Stromal cell of bone marrow (primary cell): ENCODE measurements around the gene FAT3.

Source experiments
- DNase-seq: peaks from one replicate; pipeline ENCODE4 v3.0.0-alpha.2; 2012; ENCODE audit warnings: low read depth

FAT3 gene

DNA sequence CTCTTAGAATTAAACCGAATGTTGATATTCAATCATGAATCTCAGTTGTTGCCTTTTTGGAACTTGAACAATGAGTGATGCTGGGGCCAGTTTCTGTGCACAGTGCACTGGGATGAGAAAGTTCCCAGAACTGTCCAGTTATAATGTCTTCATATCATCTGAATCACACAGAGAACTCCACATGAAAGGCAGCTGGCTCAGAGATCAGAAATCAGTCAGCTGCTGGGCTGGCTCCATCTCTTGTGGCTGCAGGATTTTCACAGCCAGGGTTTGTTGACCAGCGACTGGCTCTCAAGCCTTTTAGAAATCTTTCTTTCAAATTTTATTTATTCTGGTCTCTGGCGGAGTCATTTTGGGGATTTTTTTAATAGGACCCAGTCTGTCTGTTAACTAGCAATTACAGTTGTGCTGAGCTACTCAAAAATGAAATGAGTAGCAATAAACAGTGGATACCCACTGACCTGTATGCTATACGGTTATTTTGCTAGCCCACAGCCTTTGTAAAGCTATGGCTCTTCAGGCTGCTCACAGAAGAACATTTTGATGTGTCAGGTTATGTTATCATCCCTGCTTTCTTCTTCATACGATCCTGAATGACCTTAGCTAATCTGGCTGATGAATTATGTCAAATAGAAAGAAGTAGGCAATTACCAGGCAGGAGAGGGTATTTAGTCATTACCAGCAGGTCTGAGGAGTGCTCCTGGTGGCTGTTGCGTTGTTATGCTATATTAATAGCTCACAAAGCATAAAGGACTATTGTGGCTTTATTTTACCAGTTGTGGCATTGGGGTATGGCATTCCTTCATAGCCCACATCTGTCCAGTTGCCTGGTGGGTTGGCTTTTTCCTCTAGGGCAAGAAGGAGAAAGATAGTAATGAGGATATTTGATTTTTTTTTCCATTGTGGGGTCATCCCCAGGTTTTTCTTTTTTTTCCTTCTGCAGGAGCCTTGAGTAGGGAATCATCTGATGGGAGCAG lies 3.6 kb downstream of the FAT3 start:
- peak; percentile 54 for DNase-seq

DNA sequence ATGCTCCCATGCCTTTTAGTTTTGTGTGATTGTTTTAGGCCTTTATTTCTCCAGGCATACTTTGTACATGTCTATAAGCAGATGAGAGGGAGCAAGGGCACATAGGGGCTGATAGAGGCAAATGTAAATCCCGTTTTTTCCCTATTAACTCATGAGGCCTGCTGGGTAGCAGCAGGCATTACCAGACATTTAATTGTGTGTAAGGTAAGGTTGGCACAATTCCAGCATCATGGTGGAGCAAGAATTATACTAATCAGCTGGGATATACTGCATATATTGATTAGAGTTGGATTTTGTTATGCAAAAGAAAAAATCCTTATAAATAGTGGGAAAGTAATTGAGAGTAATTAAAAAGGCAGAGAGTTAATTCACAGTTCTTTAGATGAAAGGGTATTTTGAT lies 12.2 kb downstream of the FAT3 start:
- DNase-seq, result no peak

DNA sequence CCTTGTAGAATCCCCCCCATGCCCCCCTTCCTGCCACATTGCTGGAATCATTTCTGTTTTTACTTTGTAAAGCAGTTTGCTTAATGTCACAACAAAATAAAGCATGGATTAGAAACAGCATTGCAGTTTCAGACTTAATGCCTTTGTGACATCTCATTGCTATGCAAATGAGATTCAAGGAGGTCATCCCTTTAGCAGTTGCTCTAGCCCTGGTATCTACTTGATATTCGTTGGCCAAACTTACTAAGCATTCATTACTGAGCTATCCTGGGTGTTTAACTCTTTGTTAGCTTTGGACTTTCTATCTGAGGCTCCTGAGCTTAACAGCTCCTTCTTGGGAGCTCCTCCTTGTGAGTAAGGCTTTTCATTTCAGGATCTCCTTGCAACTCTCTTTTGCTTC lies 16.3 kb downstream of the FAT3 start:
- DNase-seq, result no peak

DNA sequence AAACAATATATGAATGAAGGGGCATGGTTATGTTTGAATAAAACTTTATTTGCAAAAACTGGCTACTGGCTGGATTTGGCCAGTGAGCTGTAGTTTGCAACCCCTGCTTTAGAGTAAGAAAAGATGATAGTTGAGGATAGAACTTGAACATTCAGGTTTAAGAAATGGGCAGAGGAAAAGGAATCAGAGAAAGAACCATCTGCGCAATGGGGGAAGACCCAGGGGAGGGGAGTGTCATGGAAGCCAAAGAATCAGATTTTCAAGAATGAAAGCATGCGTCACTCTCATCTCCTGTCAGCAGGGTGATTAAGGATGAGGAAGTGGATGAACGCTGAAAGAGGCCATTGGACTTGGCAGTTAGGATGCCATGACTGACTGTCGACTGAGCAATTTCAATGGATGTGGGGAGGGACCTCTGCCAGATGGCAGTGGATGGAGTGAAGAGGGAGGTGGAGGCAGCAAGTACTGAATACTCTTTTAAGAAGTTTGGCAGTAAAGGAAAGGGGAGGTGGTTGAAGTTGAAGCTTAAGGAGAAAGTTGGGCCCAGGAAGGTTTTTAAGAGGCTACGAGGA lies 21.2 kb downstream of the FAT3 start:
- DNase-seq, result no peak

DNA sequence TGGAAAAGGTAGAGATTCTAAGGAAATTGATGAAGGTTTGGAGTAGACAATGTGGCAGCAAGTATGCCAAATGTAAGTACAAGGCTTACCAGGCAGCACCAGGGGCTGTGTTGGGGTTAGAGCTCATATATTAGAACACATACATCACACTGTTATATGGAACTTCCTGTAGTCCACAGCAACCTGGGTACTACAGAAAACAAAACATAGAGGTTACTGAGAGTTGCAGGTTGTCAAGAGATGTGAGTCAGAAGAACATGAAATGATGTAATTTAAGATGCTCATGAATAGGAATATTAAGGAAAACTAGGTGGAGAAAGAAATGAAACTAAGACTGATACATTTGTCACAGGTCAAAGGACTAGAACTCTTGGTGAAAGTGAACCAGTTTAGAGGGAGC lies 22.0 kb downstream of the FAT3 start:
- DNase-seq, result no peak

DNA sequence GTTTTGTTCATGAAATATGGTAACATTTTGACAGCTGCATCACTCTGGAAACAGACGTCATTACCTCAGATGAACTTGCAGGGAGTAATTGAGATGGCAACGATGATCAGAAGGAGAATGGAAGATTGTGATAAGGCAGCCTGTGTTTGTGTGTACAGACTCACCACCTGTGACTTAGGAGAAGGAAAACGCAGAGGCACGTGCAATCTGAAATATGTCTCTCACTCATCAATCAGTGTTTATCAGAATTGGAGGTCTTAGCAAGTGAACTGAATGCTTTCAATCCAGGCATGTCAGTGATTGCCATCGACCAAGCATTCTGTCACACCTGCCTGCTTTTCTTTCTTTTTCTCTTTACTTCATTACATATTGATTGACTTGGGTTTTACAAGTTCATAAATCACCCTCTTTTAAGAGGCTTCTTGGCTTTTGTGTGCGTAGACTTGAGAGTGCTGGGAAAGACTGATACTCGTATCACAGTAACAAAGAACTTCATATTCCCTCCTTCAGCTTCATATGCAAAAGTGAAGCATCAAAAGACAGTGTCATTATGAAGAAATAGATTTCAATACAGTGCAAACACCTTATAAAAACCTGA lies 24.6 kb downstream of the FAT3 start:
- DNase-seq, result no peak

DNA sequence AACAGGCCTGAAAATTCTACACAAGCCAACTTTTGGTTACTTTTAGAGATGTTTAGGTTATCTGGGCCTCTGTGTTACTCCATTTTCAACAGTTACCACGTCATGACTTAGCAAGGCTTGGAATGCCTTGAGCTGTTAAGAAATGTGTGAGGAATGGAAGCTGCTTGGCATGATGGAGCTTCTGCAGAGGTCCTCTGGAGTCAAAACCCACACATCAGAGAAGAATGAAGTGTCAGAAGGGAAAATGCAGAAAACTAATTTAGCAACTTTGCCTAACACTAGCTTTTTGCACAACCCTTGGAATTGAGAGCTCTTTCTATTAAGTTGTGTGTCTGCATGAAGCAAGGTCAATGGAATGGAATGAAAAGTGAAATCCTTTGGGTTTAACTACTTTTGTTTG lies 27.4 kb downstream of the FAT3 start:
- no peak for DNase-seq

DNA sequence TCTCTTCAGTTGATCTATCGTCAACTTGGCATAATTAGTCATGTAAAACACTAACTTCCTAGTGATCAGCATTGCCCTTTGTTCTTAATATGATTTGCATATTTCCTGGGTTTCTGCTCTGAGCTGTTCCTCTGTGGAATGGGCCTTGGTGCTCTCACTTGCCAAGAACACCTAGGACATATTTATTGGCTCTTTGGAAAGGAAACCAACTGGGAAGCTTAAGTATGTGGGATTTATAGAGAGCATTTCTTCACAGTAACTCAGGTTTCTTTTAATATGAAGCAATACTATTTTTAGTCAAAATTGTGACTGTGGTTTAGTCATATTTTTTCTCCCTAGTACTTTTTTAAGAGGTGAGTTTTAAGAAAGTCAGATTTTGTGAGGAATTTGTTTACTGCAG lies 28.8 kb downstream of the FAT3 start:
- no peak for DNase-seq

DNA sequence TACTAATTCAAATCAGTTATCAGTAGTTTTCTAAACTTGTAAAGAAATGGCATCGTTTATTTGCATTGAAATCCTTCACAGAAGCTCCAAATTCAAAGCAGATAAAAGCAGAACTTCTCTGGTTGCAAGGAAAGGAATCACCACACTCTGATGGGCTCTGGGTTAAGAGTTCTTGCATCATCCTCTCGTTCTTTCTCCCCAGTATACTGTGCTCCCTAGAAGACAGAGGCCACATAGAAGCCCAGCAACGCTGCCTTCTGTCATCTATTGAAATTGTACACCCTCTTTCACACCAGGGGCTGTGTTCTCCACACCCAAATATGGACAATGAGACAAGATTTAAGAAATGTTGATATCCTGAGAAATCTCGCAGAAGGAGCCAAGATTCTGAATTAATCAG lies 29.3 kb downstream of the FAT3 start:
- no peak for DNase-seq

DNA sequence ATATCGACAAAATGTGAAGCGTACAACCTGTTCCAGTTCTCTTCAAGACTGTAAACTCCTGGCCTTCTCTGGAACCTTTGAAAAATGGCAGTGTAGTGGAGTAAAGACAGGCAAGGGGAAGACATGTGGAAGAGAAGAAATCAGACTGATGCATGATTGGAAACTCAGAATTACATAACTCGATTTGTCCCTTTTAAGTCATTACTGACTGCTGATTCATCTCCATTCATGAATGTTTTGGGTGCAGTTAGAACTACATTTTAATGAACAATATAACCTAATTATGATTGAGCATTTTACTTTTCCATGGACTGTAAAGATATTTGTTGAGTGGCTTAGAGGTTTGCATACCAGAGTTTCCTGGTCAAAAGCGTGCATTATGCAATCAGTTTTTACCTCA lies 32.9 kb downstream of the FAT3 start:
- no peak for DNase-seq

DNA sequence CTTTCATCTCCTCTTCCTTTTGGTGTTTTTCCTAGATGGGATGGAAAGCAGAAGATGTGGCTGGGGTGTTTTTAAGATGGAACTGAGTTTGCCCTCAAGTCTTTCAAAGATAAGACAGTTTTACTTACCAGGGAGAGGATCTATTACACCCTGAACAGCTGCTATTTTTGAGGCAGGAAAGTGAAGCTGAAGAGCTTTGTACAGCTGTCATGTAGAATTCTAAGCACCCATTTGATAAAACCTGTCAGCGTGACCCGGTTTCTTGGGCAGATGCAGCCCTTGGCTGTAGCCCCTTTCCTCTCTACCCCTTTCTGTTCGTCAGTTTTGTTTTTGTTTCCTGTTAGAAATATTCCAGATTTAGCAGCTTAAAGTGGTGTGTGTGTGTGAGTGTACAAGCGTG lies 35.2 kb downstream of the FAT3 start:
- no peak for DNase-seq

DNA sequence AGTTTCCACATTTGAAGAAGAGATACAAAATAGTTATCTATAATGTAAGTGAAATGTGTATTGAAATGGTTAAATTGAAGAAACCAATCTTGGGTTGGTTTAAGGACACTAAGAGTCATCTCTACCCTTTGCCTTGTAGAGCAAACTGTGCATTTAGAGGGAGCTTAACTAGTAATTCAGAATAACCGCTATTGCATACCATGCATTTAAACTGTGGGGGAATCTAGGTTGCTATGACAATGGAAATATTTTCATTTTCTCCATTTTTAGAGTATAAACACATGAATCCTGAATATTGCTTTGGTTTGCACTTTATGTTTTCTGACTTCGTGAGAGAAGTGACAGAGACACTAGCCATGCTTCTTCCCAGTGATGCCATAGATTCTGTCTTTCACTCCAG lies 39.7 kb downstream of the FAT3 start:
- no peak for DNase-seq

DNA sequence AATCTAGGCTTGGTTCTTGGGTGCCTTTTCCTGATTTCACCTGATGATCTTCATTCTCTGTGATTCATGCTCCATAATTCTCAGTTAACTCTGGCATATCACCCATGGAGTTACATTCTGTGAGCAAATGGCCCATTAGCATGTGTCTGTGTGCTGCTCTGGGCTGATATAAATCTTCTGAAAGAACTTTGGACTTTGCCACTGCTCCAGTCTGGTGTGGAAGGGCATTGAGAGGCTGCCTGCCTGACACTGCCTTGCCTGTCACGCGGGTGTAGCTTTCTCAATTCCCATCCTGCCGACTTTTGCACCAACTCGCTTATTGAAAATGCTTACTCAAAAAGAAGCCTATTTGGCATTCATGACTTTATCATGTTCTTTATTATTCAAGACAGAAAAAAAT lies 42.2 kb downstream of the FAT3 start:
- no peak for DNase-seq

DNA sequence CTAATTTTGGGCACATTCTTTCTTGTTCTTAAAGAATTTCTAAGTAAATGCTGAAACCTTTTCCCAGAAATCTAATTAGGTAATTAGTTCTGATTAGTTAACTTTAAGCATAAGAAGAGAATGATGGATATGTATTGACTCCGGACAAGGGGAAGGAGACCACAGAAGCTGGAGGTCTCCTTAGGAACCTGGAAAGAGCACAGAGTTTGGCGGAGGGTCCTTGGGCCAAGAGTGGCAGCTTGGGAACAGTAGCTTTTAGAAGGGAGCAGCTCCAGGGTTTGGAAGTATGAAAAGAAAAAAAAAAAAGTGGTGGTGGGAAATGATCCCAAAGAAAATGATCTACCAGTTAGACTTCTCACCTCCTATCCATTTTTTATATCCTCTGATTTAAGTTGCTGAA lies 42.7 kb downstream of the FAT3 start:
- DNase-seq, result no peak

DNA sequence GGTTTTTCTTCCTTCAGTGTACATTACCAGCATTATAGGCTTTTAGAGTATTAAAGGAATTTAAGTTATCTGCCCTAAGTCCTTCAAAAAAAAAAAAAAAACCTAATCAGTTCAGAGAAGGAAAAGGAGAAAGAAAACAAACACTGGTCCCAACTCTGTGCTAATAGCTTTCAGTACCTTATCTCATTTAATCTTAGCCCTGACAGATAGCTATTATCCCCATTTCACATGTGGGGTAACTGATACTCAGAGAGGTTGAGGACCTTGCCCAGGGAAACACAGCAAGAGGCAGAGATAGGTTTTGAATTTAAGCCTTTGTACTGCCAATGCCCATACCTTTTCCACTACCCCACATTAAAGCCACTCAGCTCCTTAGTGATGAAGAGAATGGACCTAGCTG lies 43.4 kb downstream of the FAT3 start:
- no peak for DNase-seq

DNA sequence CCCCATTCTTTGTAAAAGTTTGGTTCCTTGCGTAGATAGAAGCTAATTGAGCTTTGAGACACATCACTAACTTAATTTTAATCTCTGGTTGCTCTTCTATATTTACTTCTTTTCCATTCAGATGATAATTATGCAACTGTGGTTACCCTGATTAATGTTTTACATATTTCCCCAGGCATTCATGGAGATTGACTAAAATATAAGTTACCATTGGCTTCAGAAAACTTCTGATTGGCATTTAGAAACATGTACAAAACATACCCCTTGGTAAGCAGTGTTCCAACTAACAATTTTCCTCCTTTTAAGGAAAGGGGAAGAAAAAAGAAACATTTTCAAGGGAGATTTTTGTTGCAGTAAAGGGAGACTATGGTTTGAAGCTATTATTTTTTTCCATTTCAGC lies 43.9 kb downstream of the FAT3 start:
- no peak for DNase-seq

DNA sequence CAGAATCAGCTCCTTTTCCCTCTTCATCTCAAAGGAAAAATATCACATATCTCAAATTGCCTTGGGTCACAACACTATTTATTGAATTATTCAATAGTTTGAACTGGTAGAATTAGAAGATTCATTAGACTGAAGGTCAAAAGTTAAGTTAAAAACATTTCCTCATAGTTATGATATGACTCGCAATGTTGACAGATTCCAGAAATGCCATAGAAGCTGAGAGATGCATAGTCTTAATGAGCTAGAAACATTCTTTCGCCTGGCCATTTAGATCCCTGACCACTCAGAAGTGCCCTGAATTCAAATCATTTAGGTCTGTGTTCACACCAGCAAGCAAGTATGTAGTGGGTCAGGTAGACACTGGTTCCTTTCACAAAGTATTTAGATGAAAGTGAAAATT lies 44.4 kb downstream of the FAT3 start:
- DNase-seq, result no peak

DNA sequence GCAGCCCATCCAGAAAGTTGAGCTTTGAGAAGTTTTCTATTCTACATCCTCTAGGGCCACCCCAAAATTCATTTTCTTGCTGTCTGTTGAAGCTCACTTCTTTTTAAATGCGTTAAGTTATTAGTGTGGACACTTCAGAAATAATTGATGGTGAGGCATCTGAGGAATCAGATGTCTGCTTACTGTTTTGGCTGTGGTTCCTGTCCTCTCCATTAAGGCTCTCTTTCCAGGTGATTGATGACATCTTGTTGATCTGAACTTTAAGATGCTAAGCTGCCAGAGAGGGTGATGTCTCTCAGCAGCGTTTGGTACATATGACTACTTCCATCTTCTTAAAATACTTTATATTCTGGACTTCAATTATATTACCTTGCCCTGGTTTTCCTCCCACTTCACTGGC lies 45.2 kb downstream of the FAT3 start:
- DNase-seq, result no peak

DNA sequence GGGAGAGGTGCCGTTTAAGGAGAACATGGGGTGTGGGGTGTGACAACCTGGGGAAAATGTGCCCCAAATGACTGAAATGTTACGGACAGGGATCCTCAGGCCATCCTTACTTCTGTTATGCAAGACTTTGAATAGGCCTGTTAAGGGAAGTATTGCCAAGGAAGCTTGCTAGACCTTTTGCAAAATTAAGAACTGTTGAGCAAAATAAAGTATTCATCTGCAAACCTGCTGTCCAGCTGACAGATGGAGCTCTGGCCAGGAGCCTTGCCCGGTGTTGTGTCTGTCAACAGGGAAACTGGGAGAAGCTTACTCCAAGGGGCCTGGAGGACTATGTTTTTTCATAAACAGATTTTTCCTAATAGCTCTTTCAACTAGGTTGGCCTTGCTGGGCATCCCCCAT lies 48.0 kb downstream of the FAT3 start:
- DNase-seq, result no peak
